Eye (tissue), 1 donor: ENCODE measurements around the gene FCRL4.
A peak's percentile ranks its signal among the peaks of the same experiment; 100 is the strongest.

Source experiments
- DNase-seq: peaks from one replicate; pipeline ENCODE4 v3.0.0-alpha.2; 2015

Gene FCRL4

GRCh38 chr1:157597959-157598667, at the start of gene FCRL4:
TSS of gene FCRL4 (minus strand) at chr1:157598085. CDS start at chr1:157597944, 141 bp downstream.
- DNase-seq = no peak

DNA sequence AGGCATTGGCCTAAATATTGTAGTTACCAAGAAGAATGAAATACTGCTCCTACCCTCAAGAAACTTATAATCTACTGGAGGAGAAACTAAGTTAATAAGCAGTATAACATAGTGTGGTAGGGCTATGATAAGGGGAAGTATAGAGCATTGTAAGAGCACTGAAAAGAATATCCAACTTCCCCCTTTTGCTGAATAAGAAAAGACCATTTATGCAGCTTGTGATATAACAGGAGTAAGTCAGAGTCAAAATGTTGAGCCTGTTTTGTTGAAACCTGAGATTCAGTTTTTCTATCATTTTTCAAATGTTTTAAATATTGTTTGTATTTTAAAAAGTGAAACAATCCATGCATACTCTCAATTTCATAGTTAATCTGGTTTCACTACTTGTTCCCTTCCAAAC, 48.3 kb upstream of the FCRL4 start:
- no peak for DNase-seq

DNA sequence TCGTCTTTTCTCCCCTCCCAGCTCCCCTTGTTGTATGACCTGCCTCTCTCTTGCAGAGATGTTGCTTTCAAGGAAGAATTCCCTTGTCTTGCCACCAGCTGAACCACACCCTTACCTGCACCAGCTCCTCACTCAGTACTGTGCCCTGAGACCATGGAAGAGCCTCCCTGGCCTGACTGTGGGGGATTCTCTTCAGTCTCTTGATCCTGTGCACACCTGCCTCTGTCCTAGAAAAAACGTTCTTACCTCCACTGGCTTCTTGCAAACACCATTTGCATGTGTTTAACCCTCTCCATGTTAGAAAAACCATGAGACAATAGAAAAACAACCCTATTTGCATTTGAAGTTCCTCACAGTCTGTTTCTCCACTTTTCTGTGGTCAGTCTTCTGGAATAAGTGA, 43.3 kb upstream of the FCRL4 start:
- DNase-seq = no peak

DNA sequence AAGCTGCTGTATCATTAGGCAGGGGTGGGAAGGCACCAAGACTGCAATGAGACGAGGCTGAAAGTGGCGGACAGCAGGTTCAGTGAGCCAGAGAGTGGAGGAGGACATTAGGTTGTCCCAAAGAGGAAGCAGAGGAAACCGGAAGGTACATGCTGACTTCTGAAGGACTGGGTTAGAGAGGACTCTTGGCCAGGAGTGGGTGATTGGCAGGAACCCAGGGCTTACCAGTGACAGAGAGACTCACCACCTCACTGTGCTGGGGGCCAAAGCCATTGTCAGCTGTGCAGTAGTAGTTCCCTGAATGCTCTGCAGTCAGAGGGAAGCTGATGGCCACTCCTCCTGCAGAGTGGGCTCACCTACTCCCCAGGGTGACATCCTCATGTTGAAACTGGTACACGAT, 41.9 kb upstream of the FCRL4 start:
- no peak for DNase-seq

DNA sequence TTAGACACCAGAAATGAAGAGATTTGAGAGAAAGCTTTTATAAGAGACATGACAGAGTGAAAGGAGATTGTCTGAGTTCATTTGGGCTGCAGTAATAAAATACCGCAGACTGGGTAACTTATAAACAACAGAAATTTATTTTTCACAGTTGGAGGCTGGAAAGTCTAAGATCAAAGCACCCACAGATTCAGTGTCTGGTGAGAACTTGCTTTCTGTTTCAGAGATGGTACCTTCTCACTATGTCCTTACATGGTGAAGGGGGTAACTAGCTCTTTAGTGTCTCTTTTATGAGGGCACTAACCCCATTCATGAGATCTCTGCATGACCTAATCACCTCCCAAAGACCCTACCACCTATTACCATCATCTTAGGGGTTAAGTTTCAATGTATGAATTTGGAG, 30.9 kb upstream of the FCRL4 start:
- DNase-seq = no peak

DNA sequence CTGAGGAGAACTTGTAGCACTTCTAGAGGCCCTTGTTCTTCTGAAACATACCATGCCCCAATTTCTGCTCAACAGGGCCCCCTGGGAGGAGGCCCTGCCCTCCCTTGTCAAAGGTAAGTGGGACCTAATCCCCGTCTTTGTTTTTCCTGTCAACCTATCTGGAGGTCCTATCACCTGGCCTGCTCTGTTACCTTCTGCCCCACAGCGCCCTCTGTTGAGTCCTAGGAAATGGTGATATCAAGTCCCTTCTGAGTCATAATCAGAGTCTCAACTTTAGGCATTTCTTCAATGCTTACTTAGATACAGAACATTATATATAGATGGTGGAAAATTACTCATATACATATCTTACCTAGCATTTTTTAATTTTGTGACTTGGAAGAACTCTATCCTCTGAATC, 28.2 kb upstream of the FCRL4 start:
- no peak for DNase-seq

GRCh38 chr1:157624471-157624870, 26.6 kb upstream of the FCRL4 start:
- DNase-seq = no peak

- no peak for DNase-seq
Observed at GRCh38 chr1:157622471-157622870, 24.6 kb upstream of the FCRL4 start.

GRCh38 chr1:157618190-157618589, 20.3 kb upstream of the FCRL4 start:
- DNase-seq = no peak

DNA sequence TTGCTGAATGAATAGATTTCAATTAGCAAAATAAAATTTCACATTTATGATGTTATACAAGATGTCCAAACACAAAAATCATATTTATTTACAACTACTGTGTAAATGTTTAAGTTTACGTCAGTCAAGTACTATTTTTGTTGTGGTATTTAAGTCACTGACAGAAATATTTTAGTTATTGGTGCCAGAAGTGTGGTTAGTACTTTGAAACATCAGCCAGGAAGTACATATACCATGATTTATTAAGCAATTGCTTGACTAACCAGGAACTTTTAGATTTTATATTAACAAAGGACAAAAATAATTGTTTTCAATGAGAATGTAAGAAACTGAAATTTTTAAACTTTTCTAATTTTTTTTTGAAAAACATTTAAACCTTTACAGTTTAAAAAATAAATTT, 2.4 kb upstream of the FCRL4 start:
- no peak for DNase-seq

DNA sequence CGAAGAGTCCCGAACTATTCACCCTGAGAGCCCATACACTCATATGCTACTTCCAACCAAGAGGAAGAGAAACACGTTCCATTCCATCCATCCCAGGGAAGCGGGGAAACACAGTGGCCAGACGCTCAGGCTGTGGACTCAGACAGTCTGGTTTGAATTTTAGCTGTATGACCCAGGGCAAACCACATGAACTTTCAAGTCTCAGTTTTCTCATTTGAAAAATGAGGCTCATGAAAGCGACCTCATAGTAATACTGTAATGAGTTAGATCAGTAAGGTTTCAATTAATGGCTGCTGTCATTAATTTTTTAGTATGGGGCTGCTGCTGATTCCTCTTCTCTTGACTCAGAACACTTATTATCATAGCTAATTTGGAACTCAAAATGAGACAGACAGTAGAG, 1.5 kb downstream of the FCRL4 start:
- DNase-seq = no peak

DNA sequence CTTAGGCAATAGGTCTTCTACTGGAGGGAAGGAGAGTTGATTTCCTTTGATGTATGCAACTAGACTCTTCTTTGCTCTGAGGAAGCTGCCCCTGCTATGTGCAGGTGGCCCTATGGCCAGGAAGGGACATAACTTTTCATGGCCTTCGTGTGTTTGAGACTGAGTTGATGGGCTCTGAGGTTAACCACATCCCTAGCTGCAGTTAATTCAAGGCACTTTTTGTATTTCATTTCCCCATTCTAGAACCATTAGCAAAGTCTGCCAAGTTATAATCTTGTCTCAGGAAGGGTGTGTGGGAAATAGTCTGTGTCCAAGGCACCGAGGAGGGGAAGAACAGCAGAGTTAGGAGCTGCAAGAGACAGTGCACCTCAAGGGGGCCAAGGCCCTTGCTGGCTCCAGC, 2.5 kb downstream of the FCRL4 start:
- DNase-seq = no peak

DNA sequence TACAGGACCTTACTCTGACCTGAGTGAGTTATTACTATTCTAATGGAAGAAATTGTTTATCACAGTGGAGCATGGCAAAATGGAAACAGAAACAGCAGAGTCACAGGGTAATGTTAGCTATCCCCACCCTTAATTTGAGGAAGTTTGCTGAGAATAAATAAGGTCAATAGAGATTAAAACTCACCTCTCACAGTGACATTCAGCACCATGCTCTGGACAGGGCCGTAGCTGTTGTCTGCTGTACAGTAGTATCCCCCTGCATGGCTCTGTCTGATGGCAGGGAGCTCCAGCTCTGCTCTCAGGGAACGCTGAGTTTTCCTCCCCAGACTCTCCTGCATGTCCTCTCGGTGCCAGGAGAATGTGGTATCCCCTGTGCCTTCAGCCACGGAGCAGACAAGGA, 11.9 kb downstream of the FCRL4 start:
- no peak for DNase-seq

- no peak for DNase-seq
Observed at GRCh38 chr1:157584503-157584902, 13.4 kb downstream of the FCRL4 start.

DNA sequence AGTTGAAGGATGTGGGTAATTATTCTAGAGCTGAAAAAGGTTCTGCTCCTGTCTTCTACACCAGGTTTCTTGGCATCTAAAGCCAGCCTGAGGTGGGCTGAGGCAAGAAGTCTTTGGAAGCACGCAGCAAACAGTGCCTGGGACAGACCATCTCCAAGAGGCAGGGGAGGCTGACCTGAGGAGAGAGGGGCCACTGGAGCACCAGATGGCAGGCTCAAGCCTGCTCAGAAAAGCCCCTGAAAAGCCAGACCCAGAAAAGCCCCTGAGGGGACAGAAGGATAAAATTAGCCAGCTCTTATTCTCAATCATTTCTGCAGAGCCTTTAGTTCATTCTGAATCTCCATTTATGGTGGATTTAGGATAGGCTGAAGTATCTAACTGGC, 17.1 kb downstream of the FCRL4 start:
- DNase-seq = no peak

- DNase-seq = peak; percentile 89
Observed at GRCh38 chr1:157580179-157580827, 17.6 kb downstream of the FCRL4 start.

GRCh38 chr1:157577420-157577819, 20.5 kb downstream of the FCRL4 start:
- no peak for DNase-seq

GRCh38 chr1:157575744-157576143, 22.1 kb downstream of the FCRL4 start:
- DNase-seq = no peak

- no peak for DNase-seq
Observed at GRCh38 chr1:157574836-157575235, 23.0 kb downstream of the FCRL4 start.

- no peak for DNase-seq
Observed at GRCh38 chr1:157566484-157567300, 31.2 kb downstream of the FCRL4 start.

- DNase-seq = no peak
Observed at GRCh38 chr1:157562515-157562914, 35.4 kb downstream of the FCRL4 start.

GRCh38 chr1:157558119-157558518, 39.8 kb downstream of the FCRL4 start:
- DNase-seq = no peak

GRCh38 chr1:157551694-157552693, 45.9 kb downstream of the FCRL4 start, which contains the start of gene FCRL5:
TSS of gene FCRL5 (minus strand) at chr1:157552515. CDS start at chr1:157552362, 153 bp downstream.
- no peak for DNase-seq
